K562 (cell line): ENCODE data around the gene CDKN2AIP. TPM values are rescaled to one million over a fixed set of nuclear protein-coding genes. Genes with fewer than 3 reads are reported as not detected.

ENCODE experiments used
- BRD9 ChIP-seq: fragments of 450-650 bp; IDR thresholded peaks from 2 replicates; pipeline ENCODE4 v1.6.1; 2018; ENCODE audit warnings: low read depth; ENCODE audit not compliant: partially characterized antibody
- FOXJ3 ChIP-seq: sonication (generic); formaldehyde crosslinking; IDR thresholded peaks from 2 replicates; pipeline ENCODE4 v1.4.0; 2020; ENCODE audit warnings: mild to moderate bottlenecking, missing genetic modification reagents
- HDAC6 ChIP-seq: IDR thresholded peaks from 2 replicates; pipeline ENCODE4 v1.6.1; 2012; ENCODE audit warnings: low read depth, mild to moderate bottlenecking, control low read depth, inconsistent platforms, low read length, moderate library complexity
- MEIS2 ChIP-seq: fragments of 450-650 bp; IDR thresholded peaks from 2 replicates; pipeline ENCODE4 v1.6.1; 2014; ENCODE audit warnings: mild to moderate bottlenecking; ENCODE audit not compliant: partially characterized antibody
- NUFIP1 ChIP-seq: fragments of 450-650 bp; IDR thresholded peaks from 2 replicates; pipeline ENCODE4 v1.6.1; 2018; ENCODE audit not compliant: partially characterized antibody
- PHF20 ChIP-seq: fragments of 450-650 bp; IDR thresholded peaks from 2 replicates; pipeline ENCODE4 v1.6.1; 2018; ENCODE audit not compliant: partially characterized antibody
- POU5F1 ChIP-seq: fragments of 150-350 bp; IDR thresholded peaks from 2 replicates; pipeline ENCODE4 v1.6.1; 2014; ENCODE audit warnings: borderline replicate concordance, low read length, low read depth, mild to moderate bottlenecking; ENCODE audit not compliant: partially characterized antibody
- RAD51 ChIP-seq: fragments of 450-650 bp; IDR thresholded peaks from 2 replicates; pipeline ENCODE4 v1.7.1; 2016; ENCODE audit warnings: low read depth, mild to moderate bottlenecking, borderline replicate concordance
- SPI1 ChIP-seq: IDR thresholded peaks from 2 replicates; pipeline ENCODE4 v1.6.1; 2011; ENCODE audit warnings: low read depth, low read length, control low read depth, borderline replicate concordance
- SREBF1 ChIP-seq: fragments of 150-350 bp; IDR thresholded peaks from 2 replicates; pipeline ENCODE4 v1.6.1; 2014; ENCODE audit warnings: antibody characterized with exemption, low read depth, low read length, borderline replicate concordance
- U2AF2 ChIP-seq: fragments of 200-400 bp; formaldehyde crosslinking; optimal IDR thresholded peaks from 2 replicates; pipeline ENCODE3; 2017; ENCODE audit warnings: low read depth, mild to moderate bottlenecking, low read length
- ZFX ChIP-seq: sonication (generic); formaldehyde crosslinking; IDR thresholded peaks from 2 replicates; pipeline ENCODE4 v1.8.0; 2022; ENCODE audit warnings: mild to moderate bottlenecking, missing genetic modification reagents, moderate library complexity
- ZNF140 ChIP-seq: fragments of 250-450 bp; sonication (Bioruptor Pico); IDR thresholded peaks from 2 replicates; pipeline ENCODE4 v1.8.0; 2021; ENCODE audit warnings: moderate library complexity, mild to moderate bottlenecking, inconsistent platforms
- ZNF175 ChIP-seq: fragments of 200-800 bp; sonication (Bioruptor generic); IDR thresholded peaks from 2 replicates; pipeline ENCODE4 v1.6.1; 2016; ENCODE audit warnings: low read depth, mild to moderate bottlenecking, missing genetic modification characterization, missing compliant biosample characterization
- ZNF274 ChIP-seq: IDR thresholded peaks from 2 replicates; pipeline ENCODE4 v1.6.1; 2011; ENCODE audit warnings: low read depth, mild to moderate bottlenecking, low read length, moderate library complexity, borderline replicate concordance
- ZNF695 ChIP-seq: fragments of 450-650 bp; formaldehyde crosslinking; IDR thresholded peaks from 2 replicates; pipeline ENCODE4 v1.4.0; 2020; ENCODE audit warnings: mild to moderate bottlenecking, moderate library complexity
- polyA plus RNA-seq, 8 experiments: library from polyadenylated mRNA; depleted of rRNA in 4 of 8; stranded (reverse) in 5 of 8; unstranded in 3 of 8; fragments of >200 nt; fragmentation: Nextera tagmentation in 2 of 8; fragmentation: Illumina TruSeq in 1 of 8; extraction: Ambion mirVana in 2 of 8; extraction: Trizol in 1 of 8; gene quantifications; 2 replicates each; pipeline versions ENCODE4 v1.2.1 to v1.2.3, GENCODE V29; 2011 to 2014; ENCODE audit warnings: inconsistent platforms in 1 of 8, missing spikeins in 1 of 8
- total RNA-seq, 7 experiments: library from RNA; depleted of rRNA in 6 of 7; stranded (reverse); fragments of >200 nt in 6 of 7; fragmentation: Illumina TruSeq in 2 of 7; extraction: Trizol in 2 of 7; gene quantifications; 2 replicates each; pipeline versions ENCODE4 v1.2.1 to v1.2.3, GENCODE V29; 2011 to 2021; ENCODE audit warnings: low replicate concordance in 1 of 7
- TF ChIP-seq, protein P1 (sequence below): sonication (generic); formaldehyde crosslinking; IDR thresholded peaks from 2 replicates; pipeline ENCODE4 v1.8.1; 2023; ENCODE audit warnings: missing genetic modification reagents, mild to moderate bottlenecking, borderline replicate concordance
- TF ChIP-seq, protein P2 (sequence below): sonication (generic); formaldehyde crosslinking; IDR thresholded peaks from 2 replicates; pipeline ENCODE4 v1.8.1; 2023; ENCODE audit warnings: mild to moderate bottlenecking, missing genetic modification reagents
- TF ChIP-seq, protein P3 (sequence below): fragments of 250-450 bp; sonication (Bioruptor Pico); IDR thresholded peaks from 2 replicates; pipeline ENCODE4 v1.4.0; 2020; ENCODE audit warnings: borderline replicate concordance

The CDKN2AIP gene
- total and polyA plus RNA-seq, 9 of the 15 experiments (the other 6 are each of a cell fraction or from before 2014, with no cell fraction given) = 5.9 to 22.0 (median 19.7) TPM

DNA sequence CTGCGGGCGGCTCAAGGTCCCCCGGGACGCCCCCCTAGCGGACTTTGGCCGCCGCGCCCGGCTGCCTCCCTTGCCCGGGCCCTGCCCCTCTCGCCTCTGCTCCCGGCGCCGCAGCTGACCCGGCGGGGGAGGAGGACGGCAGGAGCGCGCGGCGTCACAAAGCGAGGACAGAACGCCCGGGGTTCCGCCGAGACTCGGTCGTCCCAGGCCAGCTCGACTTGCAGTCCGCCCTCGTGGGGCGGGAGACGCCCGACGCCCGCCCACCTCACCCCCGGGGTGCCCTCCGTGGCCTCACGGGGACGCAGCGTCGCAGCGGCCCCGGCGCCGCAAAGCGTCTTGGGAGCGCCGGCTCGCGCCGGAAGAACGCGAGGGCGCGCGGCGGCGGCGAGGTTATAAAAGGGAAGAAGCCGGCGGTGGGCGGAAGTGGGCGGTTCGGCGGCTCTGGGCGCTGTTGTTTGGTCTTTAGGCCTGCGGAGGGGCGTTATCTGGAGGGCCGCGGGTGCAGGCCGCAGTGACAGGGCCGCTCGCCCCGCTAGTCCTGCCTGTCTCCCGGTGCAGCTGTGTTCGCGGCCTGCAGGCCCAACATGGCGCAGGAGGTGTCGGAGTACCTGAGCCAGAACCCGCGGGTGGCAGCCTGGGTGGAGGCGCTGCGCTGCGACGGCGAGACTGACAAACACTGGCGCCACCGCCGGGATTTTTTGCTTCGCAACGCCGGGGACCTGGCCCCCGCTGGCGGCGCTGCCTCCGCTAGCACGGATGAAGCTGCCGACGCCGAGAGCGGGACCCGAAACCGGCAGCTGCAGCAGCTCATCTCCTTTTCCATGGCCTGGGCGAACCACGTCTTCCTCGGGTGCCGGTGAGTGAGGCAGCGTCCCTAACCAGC lies at the start of gene CDKN2AIP (continued):
- TF ChIP-seq, protein P1, sequence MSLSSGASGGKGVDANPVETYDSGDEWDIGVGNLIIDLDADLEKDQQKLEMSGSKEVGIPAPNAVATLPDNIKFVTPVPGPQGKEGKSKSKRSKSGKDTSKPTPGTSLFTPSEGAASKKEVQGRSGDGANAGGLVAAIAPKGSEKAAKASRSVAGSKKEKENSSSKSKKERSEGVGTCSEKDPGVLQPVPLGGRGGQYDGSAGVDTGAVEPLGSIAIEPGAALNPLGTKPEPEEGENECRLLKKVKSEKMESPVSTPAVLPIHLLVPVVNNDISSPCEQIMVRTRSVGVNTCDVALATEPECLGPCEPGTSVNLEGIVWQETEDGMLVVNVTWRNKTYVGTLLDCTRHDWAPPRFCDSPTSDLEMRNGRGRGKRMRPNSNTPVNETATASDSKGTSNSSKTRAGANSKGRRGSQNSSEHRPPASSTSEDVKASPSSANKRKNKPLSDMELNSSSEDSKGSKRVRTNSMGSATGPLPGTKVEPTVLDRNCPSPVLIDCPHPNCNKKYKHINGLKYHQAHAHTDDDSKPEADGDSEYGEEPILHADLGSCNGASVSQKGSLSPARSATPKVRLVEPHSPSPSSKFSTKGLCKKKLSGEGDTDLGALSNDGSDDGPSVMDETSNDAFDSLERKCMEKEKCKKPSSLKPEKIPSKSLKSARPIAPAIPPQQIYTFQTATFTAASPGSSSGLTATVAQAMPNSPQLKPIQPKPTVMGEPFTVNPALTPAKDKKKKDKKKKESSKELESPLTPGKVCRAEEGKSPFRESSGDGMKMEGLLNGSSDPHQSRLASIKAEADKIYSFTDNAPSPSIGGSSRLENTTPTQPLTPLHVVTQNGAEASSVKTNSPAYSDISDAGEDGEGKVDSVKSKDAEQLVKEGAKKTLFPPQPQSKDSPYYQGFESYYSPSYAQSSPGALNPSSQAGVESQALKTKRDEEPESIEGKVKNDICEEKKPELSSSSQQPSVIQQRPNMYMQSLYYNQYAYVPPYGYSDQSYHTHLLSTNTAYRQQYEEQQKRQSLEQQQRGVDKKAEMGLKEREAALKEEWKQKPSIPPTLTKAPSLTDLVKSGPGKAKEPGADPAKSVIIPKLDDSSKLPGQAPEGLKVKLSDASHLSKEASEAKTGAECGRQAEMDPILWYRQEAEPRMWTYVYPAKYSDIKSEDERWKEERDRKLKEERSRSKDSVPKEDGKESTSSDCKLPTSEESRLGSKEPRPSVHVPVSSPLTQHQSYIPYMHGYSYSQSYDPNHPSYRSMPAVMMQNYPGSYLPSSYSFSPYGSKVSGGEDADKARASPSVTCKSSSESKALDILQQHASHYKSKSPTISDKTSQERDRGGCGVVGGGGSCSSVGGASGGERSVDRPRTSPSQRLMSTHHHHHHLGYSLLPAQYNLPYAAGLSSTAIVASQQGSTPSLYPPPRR (CRISPR knock-in tag) = peak; percentile 75; the same call in 1 of the 2 replicates
- TF ChIP-seq POU5F1 (peak; percentile 18), U2AF2 (no peak), ZFX (CRISPR knock-in tag) (peak; percentile 99), SPI1 (peak; percentile 88), PHF20 (peak; percentile 54), NUFIP1 (no peak), ZNF175 (peak; percentile 87; the same call in 1 of the 2 replicates), BRD9 (no peak), MEIS2 (peak; percentile 15), HDAC6 (no peak), RAD51 (no peak), ZNF695 (CRISPR knock-in tag) (no peak), ZNF274 (no peak), SREBF1 (no peak), ZNF140 (no peak), FOXJ3 (CRISPR knock-in tag) (no peak)
- TF ChIP-seq, protein P2, sequence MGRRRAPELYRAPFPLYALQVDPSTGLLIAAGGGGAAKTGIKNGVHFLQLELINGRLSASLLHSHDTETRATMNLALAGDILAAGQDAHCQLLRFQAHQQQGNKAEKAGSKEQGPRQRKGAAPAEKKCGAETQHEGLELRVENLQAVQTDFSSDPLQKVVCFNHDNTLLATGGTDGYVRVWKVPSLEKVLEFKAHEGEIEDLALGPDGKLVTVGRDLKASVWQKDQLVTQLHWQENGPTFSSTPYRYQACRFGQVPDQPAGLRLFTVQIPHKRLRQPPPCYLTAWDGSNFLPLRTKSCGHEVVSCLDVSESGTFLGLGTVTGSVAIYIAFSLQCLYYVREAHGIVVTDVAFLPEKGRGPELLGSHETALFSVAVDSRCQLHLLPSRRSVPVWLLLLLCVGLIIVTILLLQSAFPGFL (CRISPR knock-in tag) = no peak
- TF ChIP-seq, protein P3, sequence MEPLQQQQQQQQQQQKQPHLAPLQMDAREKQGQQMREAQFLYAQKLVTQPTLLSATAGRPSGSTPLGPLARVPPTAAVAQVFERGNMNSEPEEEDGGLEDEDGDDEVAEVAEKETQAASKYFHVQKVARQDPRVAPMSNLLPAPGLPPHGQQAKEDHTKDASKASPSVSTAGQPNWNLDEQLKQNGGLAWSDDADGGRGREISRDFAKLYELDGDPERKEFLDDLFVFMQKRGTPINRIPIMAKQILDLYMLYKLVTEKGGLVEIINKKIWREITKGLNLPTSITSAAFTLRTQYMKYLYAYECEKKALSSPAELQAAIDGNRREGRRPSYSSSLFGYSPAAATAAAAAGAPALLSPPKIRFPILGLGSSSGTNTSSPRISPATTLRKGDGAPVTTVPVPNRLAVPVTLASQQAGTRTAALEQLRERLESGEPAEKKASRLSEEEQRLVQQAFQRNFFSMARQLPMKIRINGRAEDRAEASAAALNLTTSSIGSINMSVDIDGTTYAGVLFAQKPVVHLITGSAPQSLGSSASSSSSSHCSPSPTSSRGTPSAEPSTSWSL (CRISPR knock-in tag) = no peak
